Occipital lobe (tissue), 2 donors: ENCODE results near the gene PON3. TPM values are rescaled to one million over a fixed set of nuclear protein-coding genes. Genes with fewer than 3 reads are reported as not detected.

Experiments
- DNase-seq: peaks from one replicate; lab custom pipeline; 2025; lab: John Stamatoyannopoulos, UW
- total RNA-seq: library from RNA; depleted of rRNA; stranded (reverse); fragments of >200 nt; gene quantifications from one replicate; pipeline ENCODE4 v1.2.3, GENCODE V29; 2014

Gene PON3
- total RNA-seq, 1 donor from 2014 or later, result 0.47 TPM

DNA sequence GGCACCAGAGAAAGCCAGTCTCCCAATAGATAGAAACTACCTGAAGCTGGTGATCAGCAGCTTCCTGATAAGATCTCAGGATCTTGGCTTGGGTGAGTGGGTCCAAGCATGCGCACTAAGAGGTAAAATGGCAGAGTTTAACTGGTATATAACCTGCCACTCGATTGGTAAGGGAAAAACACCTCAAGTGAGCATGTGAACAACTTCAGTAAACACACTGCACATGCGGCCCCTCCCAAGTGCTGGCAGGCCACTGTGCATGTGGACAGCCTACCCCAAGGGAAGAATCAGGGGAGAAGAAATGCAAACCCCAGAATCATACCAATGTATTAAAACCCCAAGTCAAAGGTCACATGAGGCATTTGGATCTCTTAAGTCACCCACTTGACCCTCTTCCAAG is 54.1 kb downstream of the PON3 start:
- DNase-seq, result no peak

DNA sequence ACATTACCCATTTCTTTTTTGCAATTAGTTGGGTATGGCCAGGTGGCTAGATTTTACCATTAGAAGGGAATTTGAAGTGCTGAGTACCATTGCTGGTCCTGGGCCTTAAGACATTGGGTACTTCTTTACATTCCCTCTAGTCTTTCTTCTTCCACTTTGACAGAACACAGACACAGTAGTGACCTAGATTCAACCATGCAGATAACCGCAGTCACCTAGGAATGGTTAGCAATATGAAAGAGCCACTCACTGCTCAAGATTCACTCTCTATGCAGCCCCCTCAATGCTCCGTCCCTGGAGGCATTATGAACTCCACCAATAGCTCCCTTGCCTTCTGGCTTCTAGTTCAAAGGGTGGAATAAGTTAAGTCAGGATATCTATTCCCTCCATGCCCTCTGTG is 55.7 kb downstream of the PON3 start:
- DNase-seq, result no peak

DNA sequence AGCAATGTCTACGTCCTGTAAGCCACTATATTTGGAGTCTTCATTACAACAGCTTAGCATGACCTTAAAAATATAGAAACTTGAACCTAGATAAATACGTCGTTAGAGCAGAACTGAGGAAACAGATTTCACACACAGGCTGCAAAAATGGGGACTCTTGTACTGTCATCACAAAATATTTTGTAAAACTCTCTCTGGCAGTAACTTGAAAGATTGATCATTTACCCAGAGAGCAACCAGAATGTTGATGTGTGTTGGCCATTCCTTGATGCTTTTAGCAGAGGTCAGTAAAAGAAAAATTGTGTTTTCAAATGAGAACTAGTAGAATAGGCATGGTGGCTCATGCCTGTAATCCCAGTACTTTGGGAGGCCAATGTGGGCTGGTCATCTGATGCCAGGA is 57.3 kb downstream of the PON3 start:
- DNase-seq, result no peak

DNA sequence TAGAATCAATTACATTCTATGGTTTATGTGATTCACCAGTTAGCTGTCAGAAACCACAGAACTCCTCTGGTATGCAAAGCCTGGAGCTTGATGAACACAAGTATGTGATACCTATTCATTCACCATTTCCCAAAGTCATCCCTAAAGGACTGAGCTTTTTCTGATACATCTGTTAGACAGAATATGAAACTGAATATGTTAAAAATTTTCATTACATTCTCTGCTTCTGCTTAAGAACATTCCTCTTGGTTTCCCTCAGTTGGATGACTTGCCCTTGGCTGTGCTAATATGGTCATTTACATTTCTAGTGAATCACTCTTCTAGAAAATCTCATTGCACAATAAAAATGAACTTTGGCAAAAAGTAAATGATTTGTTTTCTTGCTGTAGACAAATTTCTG is 61.1 kb downstream of the PON3 start:
- DNase-seq, result no peak

DNA sequence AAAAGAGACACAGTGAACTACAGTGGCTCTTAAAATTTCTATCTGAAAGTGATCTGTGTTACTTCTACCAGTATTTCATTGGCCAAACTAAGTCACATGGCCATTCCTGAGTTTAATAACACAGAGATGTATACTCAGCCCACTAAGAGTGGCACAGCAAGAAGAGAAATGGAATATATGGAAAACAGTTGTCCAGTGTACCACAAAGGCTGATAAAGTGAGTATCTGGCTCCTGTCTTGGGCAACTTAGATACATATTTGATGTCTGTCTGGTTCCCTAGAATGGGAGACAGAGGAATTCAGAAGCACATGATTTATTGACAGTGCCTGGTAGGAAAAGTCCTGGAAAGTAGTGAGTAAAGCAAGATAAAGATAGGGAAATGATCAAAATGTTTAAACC is 61.7 kb downstream of the PON3 start:
- no peak for DNase-seq

DNA sequence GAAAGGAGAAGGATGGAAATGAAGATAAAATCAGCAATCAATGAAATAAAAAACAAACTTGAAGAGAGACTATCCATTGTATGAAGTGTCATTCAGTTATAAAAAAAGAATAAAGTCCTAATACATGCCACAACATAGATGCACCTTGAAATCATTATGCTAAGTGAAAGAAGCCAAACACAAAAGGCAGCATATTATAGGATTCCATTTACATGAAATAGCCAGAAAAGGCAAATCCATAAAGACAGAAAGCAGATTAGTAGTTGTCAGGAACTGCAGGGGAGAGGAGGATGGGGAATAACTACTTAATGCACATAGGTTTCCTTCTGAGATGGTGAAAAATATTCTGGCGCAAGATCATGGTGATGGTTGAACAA is 65.2 kb downstream of the PON3 start:
- DNase-seq, result no peak

DNA sequence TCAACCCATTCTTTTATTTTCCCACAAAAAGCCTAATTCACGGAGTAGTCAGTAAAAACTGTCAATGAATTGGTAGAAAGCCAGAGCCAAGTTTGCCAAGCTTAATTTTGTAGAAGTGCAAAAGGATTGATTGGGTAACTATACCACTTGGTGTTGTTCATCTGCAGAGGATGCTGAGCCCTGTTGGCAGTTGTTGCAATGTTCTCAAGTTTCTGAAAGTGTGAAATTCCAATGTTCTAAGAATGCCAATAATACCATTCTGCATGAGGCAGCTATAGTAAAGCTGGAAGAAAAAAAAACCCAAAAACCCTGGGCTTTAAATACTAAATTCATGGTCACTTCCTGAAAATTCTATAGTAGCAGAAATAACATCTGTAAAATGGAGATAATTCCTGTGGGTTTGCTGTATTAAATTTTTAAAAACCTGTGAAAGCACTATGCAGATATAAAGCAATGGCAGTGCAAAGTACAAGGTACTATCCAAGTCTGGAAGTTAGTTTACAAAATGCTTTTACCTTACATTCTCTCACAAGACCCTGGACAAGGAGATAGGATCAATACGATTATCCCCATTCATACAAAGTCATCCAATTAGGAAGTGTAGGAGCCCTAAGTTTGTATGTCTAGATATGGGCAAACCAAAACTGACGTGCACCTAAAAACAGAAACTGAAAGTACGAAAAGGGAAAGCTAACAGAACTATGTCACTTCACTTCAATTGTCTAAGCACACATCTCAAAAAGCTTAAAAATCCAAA is 65.8 kb downstream of the PON3 start:
- no peak for DNase-seq

DNA sequence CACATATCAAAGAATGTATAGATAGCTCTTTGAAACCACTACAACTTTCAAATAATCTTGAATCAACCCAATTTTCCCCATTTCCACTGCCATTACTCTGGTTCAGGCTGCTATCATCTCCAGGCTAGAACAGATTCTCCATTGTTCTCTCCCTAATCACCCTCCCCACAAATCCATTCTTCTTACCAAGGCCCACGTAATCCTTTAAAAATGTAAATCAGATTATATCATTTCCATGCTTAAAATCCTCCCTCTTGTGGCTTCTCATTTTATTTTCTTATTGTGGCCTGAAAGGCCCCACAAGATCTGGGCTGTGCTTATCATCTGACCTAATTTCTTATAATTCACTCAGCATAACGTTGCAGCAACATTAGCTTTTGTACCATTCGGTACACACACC is 68.8 kb downstream of the PON3 start:
- no peak for DNase-seq

DNA sequence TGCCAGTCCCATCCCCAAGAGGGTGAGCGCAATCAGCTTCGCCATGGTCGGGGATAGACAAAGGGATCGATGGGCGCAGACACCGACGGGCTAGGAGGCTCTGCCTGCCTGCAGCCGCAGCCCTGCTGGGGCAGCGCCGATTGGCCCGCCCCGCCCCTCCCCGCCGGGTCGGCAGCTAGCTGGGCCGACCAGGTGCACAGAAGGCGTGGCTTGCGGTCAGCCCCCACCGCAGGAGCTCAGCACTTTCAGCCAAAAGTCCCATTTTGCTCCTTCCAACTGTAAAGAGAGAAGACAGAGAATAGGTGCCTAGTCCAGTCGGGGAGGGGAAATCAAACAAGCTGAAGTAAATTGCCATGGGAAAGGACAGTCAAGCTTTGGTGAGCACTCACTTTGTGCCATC is 71.7 kb downstream of the PON3 start, which contains the start of gene PON1:
TSS of gene PON1 (minus strand) at position 102 of the 400 bp plus-strand sequence. CDS start at position 45, 57 bp downstream.
- no peak for DNase-seq

DNA sequence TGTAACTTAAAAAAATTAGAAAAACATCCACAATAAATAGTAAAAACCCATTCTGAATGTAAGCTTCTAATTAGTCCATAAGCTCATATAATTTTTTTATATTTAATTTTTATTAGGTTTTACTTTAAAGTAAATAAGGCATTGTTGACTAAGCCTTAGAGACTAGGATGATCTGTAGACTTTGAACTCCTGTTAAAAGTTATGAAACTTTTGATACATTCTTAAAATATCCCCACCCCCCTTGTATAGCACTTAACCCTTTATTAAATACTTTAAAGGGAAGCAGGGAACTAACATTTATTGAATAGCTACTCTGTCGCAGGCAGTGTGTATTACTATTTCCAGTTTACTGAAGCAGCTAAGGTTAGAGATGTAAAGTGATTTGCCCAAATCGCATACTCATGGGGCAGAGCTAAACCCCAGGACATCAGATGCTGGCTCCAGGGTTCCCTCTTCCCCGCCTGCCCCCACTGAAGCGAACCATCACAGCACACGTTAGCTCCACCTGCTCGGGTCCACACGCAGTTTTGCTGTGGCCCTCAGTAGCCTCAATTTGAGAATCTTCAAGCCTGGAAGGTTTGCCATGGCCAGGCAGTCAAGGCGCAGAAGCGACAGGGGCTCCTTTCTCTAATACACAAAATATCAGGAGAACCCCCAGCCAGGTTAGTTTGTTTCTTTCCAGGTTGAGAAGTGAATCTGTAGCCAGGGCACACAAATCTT is 72.6 kb downstream of the PON3 start:
- no peak for DNase-seq

DNA sequence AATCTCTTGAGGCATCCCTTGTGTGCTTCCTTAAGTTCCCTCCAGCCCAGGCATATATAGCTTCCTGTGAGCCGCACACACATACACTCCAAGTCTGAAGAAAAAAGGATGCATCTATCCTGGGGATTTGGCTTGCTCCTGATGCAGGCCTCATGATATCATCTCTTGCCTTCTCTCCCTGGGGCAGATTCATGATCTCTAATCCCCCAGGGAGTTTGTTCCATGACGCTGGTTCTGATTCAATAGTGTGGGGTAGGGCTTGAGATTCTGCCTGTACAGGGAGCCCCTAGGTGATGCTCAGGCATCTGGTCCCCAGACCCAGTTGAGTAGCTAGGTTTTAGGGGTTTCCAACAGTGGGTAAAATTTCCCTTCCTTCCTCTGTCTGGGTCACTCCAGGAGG is 73.3 kb downstream of the PON3 start:
- DNase-seq, result no peak

DNA sequence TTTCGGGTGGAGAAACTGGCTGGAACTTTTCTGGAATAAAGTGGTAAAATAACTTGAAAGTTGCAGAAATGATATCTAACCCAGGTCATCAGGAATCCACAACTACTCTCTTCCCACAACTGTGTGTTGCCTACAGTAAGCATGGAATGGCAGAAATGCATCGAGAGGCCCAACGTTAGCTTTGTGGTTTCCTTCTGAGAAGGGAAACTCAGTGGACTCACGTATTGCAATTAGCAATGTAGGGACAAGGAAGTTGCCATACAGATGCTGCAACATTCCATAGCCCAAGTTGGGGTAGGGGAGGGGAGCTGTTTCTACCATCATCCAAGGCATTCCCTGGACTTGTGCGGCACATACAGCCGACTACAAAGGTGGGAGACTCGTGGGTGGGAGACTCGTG is 73.8 kb downstream of the PON3 start:
- DNase-seq, result no peak

DNA sequence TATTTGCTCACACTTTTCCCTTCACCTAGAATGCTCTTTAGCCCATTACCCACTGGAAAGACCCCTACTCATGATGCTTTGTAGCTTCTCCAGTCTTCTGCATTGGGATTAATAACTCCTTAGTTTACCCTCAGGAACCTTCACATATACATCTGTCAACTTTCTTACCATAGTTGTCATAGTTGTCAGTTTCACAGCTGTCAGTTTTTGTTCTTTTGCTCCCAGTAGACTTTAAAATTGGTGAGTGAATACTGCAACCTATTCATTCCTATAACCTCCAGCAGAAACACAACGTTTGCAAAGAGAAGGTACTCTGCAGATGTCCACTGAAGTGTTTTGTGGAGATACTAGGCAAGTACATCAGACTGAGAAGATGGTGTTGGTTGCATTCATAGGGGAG is 74.5 kb downstream of the PON3 start:
- no peak for DNase-seq

DNA sequence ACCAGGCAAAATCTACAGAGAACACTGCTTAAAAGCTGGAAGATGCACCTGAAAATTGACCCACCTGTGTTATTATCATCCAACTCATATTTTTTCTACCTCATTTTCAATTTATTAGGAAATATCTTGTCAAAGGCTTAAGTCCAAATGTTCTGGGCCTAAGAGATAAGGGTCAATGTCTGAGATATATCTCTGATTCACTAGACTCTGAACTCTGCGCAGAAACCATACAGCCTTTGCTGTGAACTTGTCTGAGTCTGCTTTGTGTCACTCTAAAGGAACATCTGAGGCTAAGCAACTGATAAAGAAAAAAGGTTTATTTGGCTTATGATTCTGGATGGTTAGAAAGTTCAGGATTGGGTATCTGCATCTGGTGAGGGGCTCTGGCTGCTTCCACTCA is 75.5 kb downstream of the PON3 start:
- DNase-seq, result no peak

DNA sequence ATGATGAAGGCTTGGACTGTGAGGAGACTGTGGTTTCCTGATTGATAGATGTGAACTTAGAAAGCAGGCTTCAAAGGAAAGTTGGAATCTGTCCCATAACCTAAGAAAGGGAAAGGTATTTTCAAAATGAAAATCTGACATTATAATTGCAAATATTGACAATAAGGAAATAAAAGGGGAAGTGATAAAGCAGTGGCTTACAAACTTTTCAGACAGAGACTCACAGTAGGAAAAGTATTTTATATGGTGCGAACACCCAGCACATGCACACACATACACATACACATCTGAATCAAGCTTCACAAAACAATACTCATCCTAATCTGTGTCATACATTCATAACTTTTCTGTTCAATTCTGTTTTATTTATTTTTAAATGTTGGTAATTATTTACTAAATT is 76.6 kb downstream of the PON3 start:
- no peak for DNase-seq

DNA sequence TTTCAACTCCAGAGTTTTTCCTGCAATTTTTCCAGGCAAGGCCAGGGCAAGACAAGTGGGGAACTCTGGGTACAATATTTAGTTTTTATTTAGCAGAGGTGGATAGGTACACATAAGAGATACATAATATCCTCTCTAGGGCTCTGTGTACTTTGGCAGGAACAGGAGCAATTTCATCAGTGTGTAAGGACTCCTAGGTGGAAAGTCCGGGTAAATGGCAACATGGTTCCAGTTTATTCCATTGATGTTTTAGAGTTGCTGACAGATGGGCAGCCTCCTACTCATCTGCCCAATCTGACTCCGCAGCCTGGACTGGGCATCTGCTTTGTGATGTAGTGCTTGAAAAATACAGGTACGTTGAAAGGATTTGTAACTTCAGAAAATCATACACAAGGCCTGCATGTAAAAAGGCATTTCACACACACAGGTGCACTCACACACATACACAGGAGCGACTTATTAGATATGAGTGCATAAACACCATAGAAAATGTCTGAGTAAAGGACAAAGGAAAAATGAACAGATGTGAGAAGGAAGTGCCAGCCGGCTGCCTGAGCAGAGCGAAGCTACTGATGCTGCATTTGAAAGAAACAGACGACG is 77.6 kb downstream of the PON3 start:
- no peak for DNase-seq

DNA sequence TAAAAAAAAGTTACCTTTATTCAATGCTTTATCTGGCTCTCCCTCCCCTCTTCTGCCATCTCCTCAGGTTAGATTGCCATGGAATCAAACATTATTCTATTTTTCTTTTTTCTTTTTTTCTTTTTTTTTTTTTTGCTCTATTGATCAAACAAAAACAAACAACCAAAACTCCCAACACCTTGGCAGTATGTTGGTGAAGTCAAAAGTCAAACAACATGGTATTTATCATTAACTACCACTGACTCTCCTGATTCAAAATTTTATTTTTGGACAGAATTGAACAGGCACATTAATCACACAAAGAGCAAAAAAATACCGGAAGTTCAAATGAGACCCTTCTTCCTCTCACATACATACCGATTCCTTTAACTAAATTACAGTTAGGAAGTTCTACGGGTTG is 78.2 kb downstream of the PON3 start:
- DNase-seq, result no peak

DNA sequence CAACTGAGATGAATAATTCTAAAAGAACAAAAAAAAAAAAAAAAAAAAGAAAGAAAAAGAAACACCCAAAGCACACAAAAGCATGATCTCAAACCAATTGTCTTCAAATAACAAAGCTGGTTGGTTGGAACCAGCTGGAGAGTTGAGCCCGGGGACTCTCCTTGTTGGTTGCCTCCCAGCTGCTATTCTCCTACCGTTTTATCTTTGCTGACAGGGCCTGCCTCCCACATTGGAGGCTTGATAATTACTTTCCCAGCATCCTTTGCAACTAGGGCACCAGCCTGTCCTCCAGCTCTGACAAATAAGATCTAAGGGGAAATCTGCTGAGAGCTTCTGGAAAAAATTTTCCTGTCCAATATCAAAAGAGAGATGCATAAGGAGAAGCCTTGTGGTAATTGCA is 78.6 kb downstream of the PON3 start:
- no peak for DNase-seq

DNA sequence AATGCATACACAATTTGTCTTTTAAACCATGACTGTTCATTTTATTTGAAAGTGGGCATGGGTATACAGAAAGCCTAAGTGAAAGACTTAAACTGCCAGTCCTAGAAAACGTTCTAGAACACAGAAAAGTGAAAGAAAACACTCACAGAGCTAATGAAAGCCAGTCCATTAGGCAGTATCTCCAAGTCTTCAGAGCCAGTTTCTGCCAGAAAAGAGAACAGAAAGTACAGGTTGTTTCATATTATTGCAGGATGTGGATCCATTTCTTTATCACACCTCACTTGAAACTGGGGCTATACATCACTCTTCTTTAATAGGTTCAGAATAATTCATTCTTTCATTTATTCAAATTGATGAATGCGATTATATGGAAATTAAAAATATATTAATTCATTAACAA is 79.6 kb downstream of the PON3 start:
- no peak for DNase-seq

DNA sequence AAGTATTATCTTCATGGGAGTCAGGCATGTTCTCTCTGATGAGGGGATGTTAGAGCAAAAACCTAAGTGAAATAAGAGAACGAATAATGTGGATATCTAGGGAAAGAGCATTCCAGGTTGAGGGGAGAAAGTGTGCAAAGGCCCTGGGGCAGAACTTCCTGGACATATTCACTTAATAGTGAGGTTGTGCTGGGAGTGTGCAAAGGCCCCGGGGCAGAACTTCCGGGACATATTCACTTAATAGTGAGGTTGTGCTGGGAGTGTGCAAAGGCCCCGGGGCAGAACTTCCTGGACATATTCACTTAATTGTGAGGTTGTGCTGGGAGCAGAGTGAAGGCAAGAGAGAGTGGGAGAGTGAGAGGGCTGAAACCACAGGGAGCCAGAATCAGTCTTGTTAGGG is 83.6 kb downstream of the PON3 start:
- no peak for DNase-seq

DNA sequence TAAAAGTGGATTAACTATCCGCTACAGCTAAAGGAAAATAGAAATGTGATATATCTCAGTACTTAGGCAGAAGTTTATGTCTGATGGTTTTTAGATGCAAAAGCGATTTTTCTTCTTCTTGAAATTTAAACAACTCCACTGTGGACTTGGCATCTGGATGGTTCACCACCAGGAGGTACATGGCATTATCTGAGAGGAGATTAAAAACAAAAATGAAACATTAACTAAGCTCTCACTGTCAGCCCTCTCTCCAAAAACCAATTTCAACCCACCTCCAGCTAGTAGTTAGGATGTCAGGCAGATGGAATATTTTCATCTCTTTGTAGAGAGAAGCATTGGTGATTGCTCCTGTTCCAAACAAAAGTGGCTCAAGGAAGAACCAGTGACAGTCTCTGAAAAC is 84.8 kb downstream of the PON3 start:
- no peak for DNase-seq

DNA sequence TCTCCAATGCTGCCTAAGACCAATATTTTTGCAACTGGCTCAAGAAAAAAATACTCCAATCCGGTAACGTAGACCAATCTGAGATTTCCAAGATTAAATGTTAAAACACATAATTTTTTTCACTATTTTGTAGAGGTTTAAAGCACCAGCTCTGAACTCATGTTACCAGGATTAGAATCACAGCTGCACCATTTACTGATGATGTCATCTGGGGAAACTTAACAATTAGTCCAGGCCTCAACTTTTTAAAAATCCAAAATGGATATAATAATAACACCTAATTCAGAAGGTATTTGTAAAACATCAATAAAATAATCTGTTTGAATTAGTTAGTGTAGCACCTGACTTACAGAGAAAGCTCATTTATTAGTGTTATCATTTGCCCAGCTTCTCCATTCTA is 86.2 kb downstream of the PON3 start:
- DNase-seq, result no peak
